ENCODE data around the gene PPP1R3G. TPM values are rescaled to one million over a fixed set of nuclear protein-coding genes. Genes with fewer than 3 reads are reported as not detected.

The PPP1R3G gene
- total RNA-seq, 1 donor from 2014 or later = 0.39 TPM

- Histone ChIP-seq H3K9me3 (ENCODE audit: insufficient read depth, low read depth, low read length) (no peaks in the 10 kb centered on the region), H3K4me3 (ENCODE audit: insufficient read depth, low read depth, low read length) (no peak overlapping the region), H3K4me2 (ENCODE audit: low read length) (no peak overlapping the region), H3K27ac (ENCODE audit: low read depth, low read length) (no peak overlapping the region), H3K79me2 (ENCODE audit: insufficient read depth, low read length) (no peaks in the 10 kb centered on the region), H4K20me1 (ENCODE audit: insufficient read depth, low read length) (peaks cover 22% of the 10 kb centered on the region), H3K36me3 (ENCODE audit: insufficient read depth, low read length) (no peaks in the 10 kb centered on the region), H2AFZ (ENCODE audit: low read depth, low read length) (no peak overlapping the region), H3K27me3 (ENCODE audit: insufficient read depth, low read length) (no peaks in the 10 kb centered on the region), H3K9ac (ENCODE audit: low read length) (no peak overlapping the region), H3K4me1 (ENCODE audit: insufficient read depth, low read length) (no peaks in the 10 kb centered on the region)
- FAIRE-seq (no peak), DNase-seq (ENCODE audit: low read depth) (no peak)
- no peak overlapping the region for H3K27ac Mint-ChIP-seq (ENCODE audit: unreplicated experiment)
- peaks cover 8% of the 10 kb centered on the region for H3K4me1 Mint-ChIP-seq (ENCODE audit: low read depth, unreplicated experiment)
- peaks cover 5% of the 10 kb centered on the region for H3K9me3 Mint-ChIP-seq (ENCODE audit: unreplicated experiment)
- TF ChIP-seq EZH2 (IDR thresholded peaks at IDR 0.05; ENCODE audit: insufficient read depth, low read length) (no peak), CTCF (IDR thresholded peaks at IDR 0.05; ENCODE audit: insufficient read depth, low read depth, low read length) (peak; percentile 38)
- no peak overlapping the region for H3K4me3 Mint-ChIP-seq (ENCODE audit: unreplicated experiment)
- H3K27me3 Mint-ChIP-seq (ENCODE audit: low read depth, unreplicated experiment) = peaks cover 4% of the 10 kb centered on the region
- H3K36me3 Mint-ChIP-seq (ENCODE audit: low read depth, unreplicated experiment) = peaks cover 11% of the 10 kb centered on the region
These were observed 30.0 kb downstream of the PPP1R3G start for GRCh38 chr6:5115168-5115567.

GRCh38 chr6:5116243-5116991 lies 31.3 kb downstream of the PPP1R3G start:
- H3K4me3 ChIP-seq (ENCODE audit: insufficient read depth, low read depth, low read length) = no peak overlapping the region
- DNase-seq (ENCODE audit: low read depth) (no peak), FAIRE-seq (no peak)
- Mint-ChIP-seq H3K4me1 (ENCODE audit: low read depth, unreplicated experiment) (peaks cover 8% of the 10 kb centered on the region), H3K9me3 (ENCODE audit: unreplicated experiment) (peaks cover 9% of the 10 kb centered on the region), H3K36me3 (ENCODE audit: low read depth, unreplicated experiment) (peaks cover 6% of the 10 kb centered on the region), H3K4me3 (ENCODE audit: unreplicated experiment) (no peak overlapping the region), H3K27ac (ENCODE audit: unreplicated experiment) (no peak overlapping the region), H3K27me3 (ENCODE audit: low read depth, unreplicated experiment) (peaks cover 4% of the 10 kb centered on the region)
- no peak overlapping the region for H3K9ac ChIP-seq (ENCODE audit: low read length)
- peaks cover 2% of the 10 kb centered on the region for H3K9me3 ChIP-seq (ENCODE audit: insufficient read depth, low read depth, low read length)
- H3K27me3 ChIP-seq (ENCODE audit: insufficient read depth, low read length) = no peaks in the 10 kb centered on the region
- no peak overlapping the region for H2AFZ ChIP-seq (ENCODE audit: low read depth, low read length)
- no peaks in the 10 kb centered on the region for H3K4me1 ChIP-seq (ENCODE audit: insufficient read depth, low read length)
- TF ChIP-seq CTCF (IDR thresholded peaks at IDR 0.05; ENCODE audit: insufficient read depth, low read depth, low read length) = no peak
- no peak for TF ChIP-seq EZH2 (IDR thresholded peaks at IDR 0.05; ENCODE audit: insufficient read depth, low read length)
- no peak overlapping the region for H3K27ac ChIP-seq (ENCODE audit: low read depth, low read length)
- no peaks in the 10 kb centered on the region for H3K36me3 ChIP-seq (ENCODE audit: insufficient read depth, low read length)
- peaks cover 19% of the 10 kb centered on the region for H4K20me1 ChIP-seq (ENCODE audit: insufficient read depth, low read length)
- H3K4me2 ChIP-seq (ENCODE audit: low read length) = no peak overlapping the region
- no peaks in the 10 kb centered on the region for H3K79me2 ChIP-seq (ENCODE audit: insufficient read depth, low read length)

Measured in astrocyte (in vitro differentiated cells and primary cell).